ENCODE data around the gene IMMP2L.

Gene IMMP2L

GRCh38 chr7:110868458-110868857, 693.8 kb downstream of the IMMP2L start:
- DNase-seq: no peak
- H3K36me3 ChIP-seq: no peaks in the 10 kb centered on the region
- no peaks in the 10 kb centered on the region for H3K27me3 ChIP-seq
- no peaks in the 10 kb centered on the region for H3K9me3 ChIP-seq
- TF ChIP-seq, protein P1, sequence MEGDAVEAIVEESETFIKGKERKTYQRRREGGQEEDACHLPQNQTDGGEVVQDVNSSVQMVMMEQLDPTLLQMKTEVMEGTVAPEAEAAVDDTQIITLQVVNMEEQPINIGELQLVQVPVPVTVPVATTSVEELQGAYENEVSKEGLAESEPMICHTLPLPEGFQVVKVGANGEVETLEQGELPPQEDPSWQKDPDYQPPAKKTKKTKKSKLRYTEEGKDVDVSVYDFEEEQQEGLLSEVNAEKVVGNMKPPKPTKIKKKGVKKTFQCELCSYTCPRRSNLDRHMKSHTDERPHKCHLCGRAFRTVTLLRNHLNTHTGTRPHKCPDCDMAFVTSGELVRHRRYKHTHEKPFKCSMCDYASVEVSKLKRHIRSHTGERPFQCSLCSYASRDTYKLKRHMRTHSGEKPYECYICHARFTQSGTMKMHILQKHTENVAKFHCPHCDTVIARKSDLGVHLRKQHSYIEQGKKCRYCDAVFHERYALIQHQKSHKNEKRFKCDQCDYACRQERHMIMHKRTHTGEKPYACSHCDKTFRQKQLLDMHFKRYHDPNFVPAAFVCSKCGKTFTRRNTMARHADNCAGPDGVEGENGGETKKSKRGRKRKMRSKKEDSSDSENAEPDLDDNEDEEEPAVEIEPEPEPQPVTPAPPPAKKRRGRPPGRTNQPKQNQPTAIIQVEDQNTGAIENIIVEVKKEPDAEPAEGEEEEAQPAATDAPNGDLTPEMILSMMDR (IDR thresholded peaks at IDR 0.05; ENCODE audit: low read depth, low read length): no peak
- H3K4me3 ChIP-seq (ENCODE audit: low read depth, low read length): no peak overlapping the region
- H3K4me1 ChIP-seq: peaks cover 11% of the 10 kb centered on the region; the same call in 1 of the 2 replicates

GRCh38 chr7:110867771-110868170, 694.5 kb downstream of the IMMP2L start:
- Histone ChIP-seq H3K4me3 (ENCODE audit: low read depth, low read length) (no peak overlapping the region), H3K4me1 (peaks cover 11% of the 10 kb centered on the region; the same call in 1 of the 2 replicates), H3K27me3 (no peaks in the 10 kb centered on the region), H3K36me3 (no peaks in the 10 kb centered on the region), H3K9me3 (no peaks in the 10 kb centered on the region)
- TF ChIP-seq, protein P1 (IDR thresholded peaks at IDR 0.05; ENCODE audit: low read depth, low read length): no peak
- no peak for DNase-seq

- DNase-seq: no peak
- TF ChIP-seq, protein P1 (IDR thresholded peaks at IDR 0.05; ENCODE audit: low read depth, low read length): no peak
- H3K36me3 ChIP-seq: no peaks in the 10 kb centered on the region
- no peaks in the 10 kb centered on the region for H3K4me1 ChIP-seq
- no peak overlapping the region for H3K4me3 ChIP-seq (ENCODE audit: low read depth, low read length)
- no peaks in the 10 kb centered on the region for H3K9me3 ChIP-seq
- H3K27me3 ChIP-seq: no peaks in the 10 kb centered on the region
These were observed 699.0 kb downstream of the IMMP2L start for GRCh38 chr7:110863258-110863657.

GRCh38 chr7:110861163-110861562, 701.1 kb downstream of the IMMP2L start:
- no peak overlapping the region for H3K4me3 ChIP-seq (ENCODE audit: low read depth, low read length)
- DNase-seq: no peak
- H3K27me3 ChIP-seq: no peaks in the 10 kb centered on the region
- TF ChIP-seq, protein P1 (IDR thresholded peaks at IDR 0.05; ENCODE audit: low read depth, low read length): no peak
- H3K4me1 ChIP-seq: peaks cover 6% of the 10 kb centered on the region; the same call in 1 of the 2 replicates
- no peaks in the 10 kb centered on the region for H3K9me3 ChIP-seq
- H3K36me3 ChIP-seq: no peaks in the 10 kb centered on the region

- H3K4me1 ChIP-seq: peaks cover 6% of the 10 kb centered on the region; the same call in 1 of the 2 replicates
- no peaks in the 10 kb centered on the region for H3K27me3 ChIP-seq
- TF ChIP-seq, protein P1 (IDR thresholded peaks at IDR 0.05; ENCODE audit: low read depth, low read length): no peak
- no peaks in the 10 kb centered on the region for H3K9me3 ChIP-seq
- H3K4me3 ChIP-seq (ENCODE audit: low read depth, low read length): no peak overlapping the region
- no peaks in the 10 kb centered on the region for H3K36me3 ChIP-seq
- DNase-seq: no peak
These were observed 705.2 kb downstream of the IMMP2L start for GRCh38 chr7:110857106-110857505.

DNA sequence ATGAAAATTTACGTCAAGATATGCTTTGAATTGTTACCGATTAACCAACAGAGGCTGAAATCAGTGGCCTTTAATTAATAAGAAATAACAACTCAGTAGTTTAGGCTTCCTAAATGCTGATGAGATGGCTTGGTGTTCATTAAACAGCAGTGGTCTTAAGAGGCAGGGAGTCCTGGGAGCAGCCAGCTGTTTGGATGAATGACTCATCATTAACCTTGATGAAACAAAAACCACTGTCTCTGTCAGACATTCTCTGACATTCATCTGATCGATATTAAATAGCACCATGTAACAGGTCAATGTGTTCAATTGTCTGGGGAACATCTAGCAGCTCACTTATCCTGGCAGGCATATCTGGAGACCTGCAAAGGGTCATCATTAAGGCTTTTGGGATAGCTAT, 705.6 kb downstream of the IMMP2L start:
- Histone ChIP-seq H3K36me3 (no peaks in the 10 kb centered on the region), H3K4me3 (ENCODE audit: low read depth, low read length) (no peak overlapping the region), H3K4me1 (peaks cover 6% of the 10 kb centered on the region; the same call in 1 of the 2 replicates), H3K27me3 (no peaks in the 10 kb centered on the region), H3K9me3 (no peaks in the 10 kb centered on the region)
- TF ChIP-seq, protein P1 (IDR thresholded peaks at IDR 0.05; ENCODE audit: low read depth, low read length): no peak
- no peak for DNase-seq

Data from BE2C (cell line).